NCI-H446 treated with DMSO at 0.1 percent for 48 hours (cell line): ENCODE data around the gene CD160.
"Not testable (repeated sequence)": the region's sequence is repeated elsewhere in the genome, so short reads cannot be mapped to it uniquely, and the experiment has no call there.

ENCODE experiments used
- DNase-seq: peaks from one replicate; lab custom pipeline; 2025; lab: John Stamatoyannopoulos, UW

CD160 gene

GRCh38 chr1:145710291-145711027, 8.8 kb upstream of the CD160 start:
- no peak for DNase-seq

DNA sequence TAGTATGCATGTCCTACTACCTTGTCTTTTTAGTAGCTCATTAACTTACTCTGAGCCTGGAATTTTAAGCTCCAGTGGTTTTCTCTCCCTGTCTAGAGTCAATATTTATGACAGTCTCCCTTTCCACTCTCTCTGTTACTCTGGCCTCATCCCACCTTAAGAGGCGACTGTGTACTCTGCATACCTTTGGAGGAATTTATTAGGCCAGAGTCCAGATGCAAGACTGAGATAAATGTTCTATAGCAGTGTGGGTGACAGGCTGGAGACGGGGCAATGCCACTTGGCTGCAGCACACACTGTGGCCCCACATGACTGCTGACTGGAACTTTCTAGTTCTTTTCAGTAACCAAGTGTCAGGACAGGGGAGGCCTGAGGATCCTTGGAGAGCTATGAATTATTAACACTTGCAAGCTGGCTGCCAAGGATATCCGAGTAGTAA, 8.1 kb upstream of the CD160 start:
- no peak for DNase-seq

- no peak for DNase-seq
These were observed 4.7 kb upstream of the CD160 start for GRCh38 chr1:145714524-145715111.

DNA sequence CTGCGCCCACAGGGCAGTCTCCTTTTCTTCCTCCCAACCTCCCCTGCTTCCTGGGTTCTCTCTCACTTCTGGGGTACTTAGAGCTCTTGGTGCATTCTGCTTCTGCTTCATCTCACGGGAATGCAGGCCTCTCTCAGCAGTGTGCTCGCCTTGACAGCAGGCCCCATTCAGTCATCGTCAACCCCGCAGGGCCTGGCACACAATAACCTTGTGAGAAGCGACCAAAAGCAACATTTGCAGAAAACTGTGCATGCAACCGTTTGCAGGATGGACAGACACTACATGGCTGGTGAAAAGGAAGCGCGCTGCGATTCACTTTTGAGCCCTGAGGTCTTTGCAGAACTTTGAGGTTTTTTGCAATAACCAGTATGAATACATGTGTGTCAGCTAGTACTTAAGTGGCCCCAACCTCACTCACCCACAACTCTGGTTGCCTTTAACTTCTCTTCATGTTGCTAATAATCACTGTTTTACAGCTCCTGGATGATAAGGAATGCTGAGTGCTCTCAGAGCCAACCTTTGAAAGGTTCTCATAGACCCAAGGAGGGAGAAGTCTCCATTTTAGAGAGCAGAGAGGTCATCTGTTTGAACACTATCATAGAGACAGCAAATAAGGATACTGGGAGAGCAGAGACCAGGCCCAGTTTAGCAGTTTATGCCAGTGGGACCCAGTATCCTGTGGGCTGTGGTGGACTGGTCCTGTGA, 2.5 kb upstream of the CD160 start:
- DNase-seq, result no peak

DNA sequence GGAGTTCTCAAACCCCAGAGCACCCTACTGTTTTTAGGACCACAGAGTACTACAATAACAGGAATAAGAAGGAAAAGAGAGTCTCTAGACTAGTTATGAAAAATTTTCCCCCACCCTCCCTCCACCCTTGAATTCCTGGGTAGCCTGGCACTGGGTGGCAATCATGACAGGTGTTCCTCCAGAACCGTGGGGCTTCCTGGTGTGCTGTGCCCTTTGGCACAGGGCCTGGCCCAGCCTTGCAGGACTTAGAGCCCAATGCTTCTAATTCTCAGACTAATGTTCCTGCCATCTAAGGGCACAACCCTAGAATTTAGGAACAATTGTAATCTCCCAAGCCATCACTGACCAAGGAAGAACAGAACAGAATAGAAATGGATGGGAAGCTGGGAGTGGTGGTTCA, 1.5 kb upstream of the CD160 start:
- DNase-seq, result no peak

DNA sequence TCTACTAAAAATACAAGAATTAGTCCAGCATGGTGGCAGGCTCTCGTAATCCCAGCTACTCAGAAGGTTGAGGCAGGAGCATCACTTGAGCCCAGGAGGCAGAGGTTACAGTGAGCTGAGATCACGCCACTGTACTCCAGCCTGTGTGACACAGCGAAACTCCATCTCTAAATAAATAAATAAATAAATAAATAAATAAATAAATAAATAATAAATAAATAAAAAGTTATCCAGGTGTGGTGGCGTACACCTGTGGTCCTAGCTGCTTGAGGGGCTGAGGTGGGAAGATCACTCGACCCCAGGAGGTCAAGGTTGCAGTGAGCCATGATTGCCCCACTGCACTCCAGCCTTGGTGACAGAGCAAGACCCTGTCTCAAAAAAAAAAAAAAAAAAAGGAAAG, 834 bp upstream of the CD160 start:
- not testable (repeated sequence) for DNase-seq

DNA sequence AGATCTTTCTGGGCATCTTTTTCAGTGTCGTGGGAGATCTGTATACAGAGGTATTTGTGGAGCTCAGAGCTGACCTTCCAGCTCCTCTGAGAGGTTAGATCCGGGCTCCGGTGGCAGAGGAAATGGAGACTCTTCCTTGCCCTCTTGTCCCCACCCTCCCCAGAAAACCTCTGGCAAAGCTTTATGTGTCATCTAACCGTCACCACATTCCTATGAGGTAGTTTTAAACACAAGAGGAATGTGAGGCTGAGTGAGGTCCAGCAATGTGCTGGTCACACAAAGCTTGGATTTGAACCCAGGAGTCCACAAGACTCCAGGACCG, 1.2 kb downstream of the CD160 start:
- DNase-seq, result no peak

DNA sequence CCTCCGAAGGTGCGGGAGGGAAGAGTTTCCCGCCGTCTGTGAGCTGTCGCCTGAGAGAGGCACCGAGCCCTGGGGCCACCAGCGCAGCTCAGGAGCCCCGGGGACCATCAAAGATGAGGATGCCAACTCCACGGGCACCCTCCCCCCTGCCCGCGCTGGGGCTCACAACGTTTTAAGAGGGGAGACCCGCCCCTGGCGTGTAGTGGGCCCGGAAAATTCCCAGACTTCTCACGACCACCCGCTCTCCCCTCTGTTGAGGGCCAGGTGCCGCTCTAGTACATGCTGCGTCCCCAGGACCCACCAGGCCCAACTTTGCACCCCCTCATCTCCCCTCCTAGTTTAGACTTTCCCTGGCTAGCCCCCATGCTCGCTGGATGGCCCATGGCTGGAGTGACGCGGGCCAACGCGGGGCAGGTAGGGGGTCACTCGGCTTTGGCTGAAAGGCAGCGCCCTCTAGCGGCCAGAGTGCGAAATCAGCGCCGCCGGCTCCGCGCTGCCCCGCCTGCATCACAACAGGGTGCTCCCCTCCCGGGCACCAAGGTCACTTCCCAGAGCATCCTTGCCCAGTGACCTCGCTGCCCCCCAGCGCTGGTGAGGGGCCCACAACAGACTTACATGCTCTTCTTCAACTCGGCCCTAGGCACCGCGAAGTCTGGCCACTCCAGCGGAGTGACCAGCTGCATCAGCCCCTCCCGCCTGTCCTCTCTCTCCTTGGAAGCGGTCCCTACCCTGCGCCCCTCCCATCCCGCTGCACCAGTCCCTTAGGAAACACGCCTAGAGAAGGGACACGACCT, 1.8 kb downstream of the CD160 start:
- DNase-seq, result peak; percentile 21

- not testable (repeated sequence) for DNase-seq
These were observed 6.9 kb downstream of the CD160 start for GRCh38 chr1:145726193-145726592.

GRCh38 chr1:145729196-145729595, 9.9 kb downstream of the CD160 start:
- DNase-seq, result no peak

DNA sequence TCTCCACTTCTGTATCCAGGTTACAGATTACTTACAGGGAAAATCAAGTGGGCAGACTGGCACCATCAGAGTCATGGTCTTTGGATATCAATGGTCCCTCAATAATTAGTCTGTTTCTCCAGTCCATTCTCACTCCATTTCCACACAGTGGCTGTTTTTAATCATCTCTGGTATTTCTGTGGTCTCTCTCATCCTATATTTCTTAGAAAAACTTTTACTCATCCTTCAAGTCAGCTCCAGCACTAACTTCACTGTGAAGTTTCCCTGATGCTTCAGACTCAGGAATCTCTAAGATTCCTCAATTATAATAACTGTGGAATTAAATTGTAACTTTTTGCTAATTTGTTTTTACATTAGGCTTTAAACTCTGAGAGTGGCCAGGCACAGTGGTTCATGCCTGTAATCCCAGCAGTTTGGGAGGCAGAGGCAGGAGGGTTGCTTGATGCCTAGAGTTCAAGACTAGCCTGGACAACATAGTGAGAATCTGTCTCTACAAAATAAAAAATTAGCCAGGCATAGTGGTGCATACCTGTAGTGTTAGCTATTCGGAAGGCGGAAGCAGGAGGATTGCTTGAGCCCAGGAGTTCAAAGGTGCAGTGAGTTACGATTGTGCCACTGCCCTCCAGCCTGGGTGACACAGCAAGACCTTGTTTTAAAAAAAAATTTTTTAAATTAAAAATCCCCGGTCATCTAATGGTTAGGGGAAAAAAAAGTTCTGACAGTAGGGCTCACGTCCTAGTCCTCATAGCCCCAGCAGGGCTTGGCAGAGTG, 10.6 kb downstream of the CD160 start:
- no peak for DNase-seq

DNA sequence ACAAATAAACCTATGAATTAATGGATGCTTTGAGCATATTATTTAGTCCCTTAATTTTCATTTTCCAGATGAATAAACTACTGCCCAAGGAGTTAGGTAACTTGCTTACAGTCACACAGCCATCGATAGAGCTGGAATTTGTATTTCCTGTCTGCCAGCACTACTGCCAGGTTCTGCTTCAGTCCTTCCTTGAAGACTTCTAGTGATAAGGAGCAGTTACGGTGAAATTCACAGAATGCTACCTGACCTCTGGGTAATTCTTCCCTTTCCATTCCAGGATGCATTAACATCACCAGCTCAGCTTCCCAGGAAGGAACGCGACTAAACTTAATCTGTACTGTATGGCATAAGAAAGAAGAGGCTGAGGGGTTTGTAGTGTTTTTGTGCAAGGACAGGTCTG, 11.2 kb downstream of the CD160 start:
- no peak for DNase-seq

- DNase-seq, result no peak
These were observed 11.6 kb downstream of the CD160 start for GRCh38 chr1:145730900-145731299.

GRCh38 chr1:145736191-145736590, 16.9 kb downstream of the CD160 start:
- no peak for DNase-seq

GRCh38 chr1:145740269-145740668, 21.0 kb downstream of the CD160 start:
- DNase-seq, result no peak

DNA sequence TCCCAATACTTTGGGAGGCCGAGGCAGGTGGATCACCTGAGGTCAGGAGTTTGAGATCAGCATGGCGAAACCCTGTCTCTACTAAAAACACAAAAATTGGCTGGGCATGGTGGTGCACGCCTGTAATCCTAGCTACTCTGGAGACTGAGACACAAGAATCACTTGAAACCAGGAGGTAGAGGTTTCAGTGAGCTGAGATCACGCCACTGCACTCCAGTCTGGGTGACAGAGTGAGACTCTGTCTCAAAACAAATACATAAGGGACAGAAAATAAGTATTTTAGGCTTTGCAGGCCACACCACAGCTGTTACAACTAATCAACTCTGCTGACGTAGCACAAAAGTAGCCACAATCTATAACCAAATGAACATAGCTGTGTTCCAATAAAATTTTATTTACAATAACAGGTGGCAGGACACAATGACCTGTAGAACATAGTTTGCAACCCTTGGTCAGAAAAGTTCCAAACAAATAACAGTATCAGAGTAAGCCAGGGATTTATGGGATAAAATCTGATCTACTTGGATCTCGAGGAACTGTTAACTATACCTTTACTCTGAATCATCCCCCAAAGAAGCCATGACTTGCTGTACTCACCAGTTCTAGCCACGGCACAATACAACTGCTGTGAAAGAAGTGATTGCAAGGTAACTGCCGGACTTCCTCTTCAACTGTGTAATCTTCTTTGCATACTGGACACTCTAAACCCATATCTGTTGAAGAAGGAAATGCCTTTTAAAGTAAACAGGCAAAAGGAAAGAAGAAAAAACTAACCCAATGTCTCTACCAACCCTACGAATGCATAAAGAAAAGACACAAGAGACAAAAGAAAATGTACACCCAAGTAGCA, 28.3 kb downstream of the CD160 start:
- no peak for DNase-seq

- DNase-seq, result no peak
These were observed 31.1 kb downstream of the CD160 start for GRCh38 chr1:145750426-145750825.

DNA sequence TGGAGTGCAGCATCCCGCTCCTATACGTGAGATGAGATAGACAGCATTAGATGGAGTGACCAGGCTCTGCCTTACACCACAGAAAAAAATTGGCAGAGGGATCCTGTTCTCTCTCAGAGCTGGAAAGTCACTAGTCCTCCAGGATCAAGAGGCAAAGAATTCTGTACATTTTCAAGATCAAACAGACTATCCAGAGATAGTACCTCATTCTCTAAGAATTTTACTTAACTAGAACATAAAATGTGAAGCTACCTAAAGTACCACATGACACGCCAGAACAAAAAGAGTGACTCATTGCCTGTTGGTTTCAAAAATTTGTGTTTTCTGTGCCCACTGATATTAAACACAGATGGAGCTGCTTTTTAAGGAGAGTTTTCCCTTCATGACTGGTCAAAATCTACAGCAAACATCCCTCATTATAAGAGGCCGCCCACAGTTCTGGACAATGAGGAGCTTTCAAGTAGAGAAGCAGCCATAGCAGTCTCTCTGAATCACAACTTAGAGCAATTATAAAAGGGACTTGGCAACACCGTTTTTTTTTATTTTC, 32.3 kb downstream of the CD160 start:
- peak; percentile 65 for DNase-seq

DNA sequence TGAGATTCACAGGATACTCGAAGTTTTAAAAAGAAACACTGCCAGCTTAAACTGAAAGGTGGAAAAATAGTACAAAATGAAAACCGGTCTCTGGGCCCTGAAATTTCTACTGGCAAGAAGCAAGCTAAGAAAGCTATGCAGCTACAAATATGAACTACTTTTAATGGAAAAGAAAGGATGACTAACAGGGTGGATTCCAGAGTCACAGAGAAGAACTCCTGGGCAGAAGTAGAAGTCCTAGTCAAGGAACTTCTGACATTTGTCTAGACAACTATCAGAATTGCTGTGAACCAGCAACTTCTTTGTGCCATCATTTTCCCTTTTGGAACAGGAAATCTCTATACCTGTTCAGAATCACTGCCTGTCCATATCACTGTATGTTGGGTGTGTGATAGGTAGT, 38.1 kb downstream of the CD160 start:
- DNase-seq, result no peak

- DNase-seq, result peak; percentile 90
These were observed 38.8 kb downstream of the CD160 start for GRCh38 chr1:145758116-145758515.

GRCh38 chr1:145758575-145758974, 39.3 kb downstream of the CD160 start:
- DNase-seq, result peak; percentile 50
